T-helper 2 cell treated with Interferon-gamma antibody and Interleukin-4, amounts not matched to agents 5 μg/mL and 100 μg/mL, for 36 hours (primary cell): ENCODE measurements around the gene IL1RAPL1.
"Not testable (repeated sequence)": the region's sequence is repeated elsewhere in the genome, so short reads cannot be mapped to it uniquely, and the experiment has no call there.

ENCODE experiments used
- DNase-seq: peaks from one replicate; pipeline ENCODE4 v3.0.0; 2021; ENCODE audit warnings: low spot score
- H3K27ac Mint-ChIP-seq: one replicate; pipeline ENCODE4 v1.8.0; 2021; ENCODE audit warnings: mild to moderate bottlenecking, mixed read lengths
- H3K27me3 Mint-ChIP-seq: one replicate; pipeline ENCODE4 v1.8.0; 2021; ENCODE audit warnings: low read depth, mixed read lengths
- H3K36me3 Mint-ChIP-seq: one replicate; pipeline ENCODE4 v1.8.0; 2021; ENCODE audit warnings: low read depth, mixed read lengths
- H3K4me1 Mint-ChIP-seq: one replicate; pipeline ENCODE4 v1.8.0; 2021; ENCODE audit warnings: low read depth, mixed read lengths
- H3K4me3 Mint-ChIP-seq: one replicate; pipeline ENCODE4 v1.8.0; 2022; ENCODE audit warnings: mild to moderate bottlenecking, moderate library complexity, mixed read lengths
- H3K9me3 Mint-ChIP-seq: one replicate; pipeline ENCODE4 v1.8.0; 2021; ENCODE audit warnings: mixed read lengths

IL1RAPL1 gene

DNA sequence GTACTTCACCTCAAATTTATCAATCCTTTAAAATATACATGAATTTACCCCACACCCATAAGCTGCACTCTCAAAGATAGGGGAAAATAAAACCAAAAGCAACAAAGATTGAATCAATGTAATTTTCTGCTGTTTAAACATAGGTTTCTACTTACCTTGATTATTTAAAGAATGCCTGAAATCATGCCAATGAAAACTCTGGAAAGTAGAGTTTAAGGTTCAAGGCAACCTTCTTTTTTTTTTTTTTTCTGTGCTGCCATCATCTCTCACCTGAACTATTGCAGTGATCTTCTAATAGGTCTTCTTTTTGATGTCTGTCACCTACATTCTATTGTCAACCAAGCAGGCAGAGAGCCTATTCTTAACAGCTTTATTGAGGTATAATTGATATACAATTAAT is 682.1 kb downstream of the IL1RAPL1 start:
- no peaks in the 10 kb centered on the region for H3K36me3 Mint-ChIP-seq

DNA sequence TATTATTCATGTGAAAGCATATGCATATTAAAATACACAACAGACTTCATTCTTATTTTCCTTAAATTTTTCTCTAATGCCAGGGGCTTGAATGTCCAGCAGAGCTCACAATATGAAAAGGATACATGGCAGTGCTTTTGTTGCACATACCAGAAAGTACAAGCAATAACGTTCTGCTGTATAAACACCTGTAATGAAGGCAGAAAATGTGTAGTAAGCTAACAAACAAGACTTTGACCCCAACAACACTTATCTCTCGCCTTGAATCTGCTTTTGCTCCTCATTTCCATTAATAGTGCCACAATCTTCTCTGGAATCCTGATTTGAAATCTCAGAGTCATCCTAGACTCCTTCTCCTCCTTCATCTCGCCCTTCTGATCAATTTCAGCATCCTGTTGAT is 687.3 kb downstream of the IL1RAPL1 start:
- no peaks in the 10 kb centered on the region for H3K27me3 Mint-ChIP-seq
- H3K4me3 Mint-ChIP-seq = no peak overlapping the region
- H3K4me1 Mint-ChIP-seq = no peaks in the 10 kb centered on the region
- H3K27ac Mint-ChIP-seq = no peak overlapping the region
- peaks cover 4% of the 10 kb centered on the region for H3K9me3 Mint-ChIP-seq
- DNase-seq = no peak
- no peaks in the 10 kb centered on the region for H3K36me3 Mint-ChIP-seq

More for the DNA sequence above, 682.1 kb downstream of the IL1RAPL1 start:
- no peak for DNase-seq
- no peak overlapping the region for H3K4me3 Mint-ChIP-seq
- H3K4me1 Mint-ChIP-seq = no peaks in the 10 kb centered on the region
- H3K27ac Mint-ChIP-seq = no peak overlapping the region
- H3K9me3 Mint-ChIP-seq = no peaks in the 10 kb centered on the region
- no peaks in the 10 kb centered on the region for H3K27me3 Mint-ChIP-seq

GRCh38 chrX:29275928-29276327 is 688.7 kb downstream of the IL1RAPL1 start:
- no peaks in the 10 kb centered on the region for H3K27me3 Mint-ChIP-seq
- no peak overlapping the region for H3K27ac Mint-ChIP-seq
- no peaks in the 10 kb centered on the region for H3K36me3 Mint-ChIP-seq
- H3K4me1 Mint-ChIP-seq = no peaks in the 10 kb centered on the region
- DNase-seq = no peak
- H3K4me3 Mint-ChIP-seq = no peak overlapping the region
- peaks cover 4% of the 10 kb centered on the region for H3K9me3 Mint-ChIP-seq

- Mint-ChIP-seq H3K36me3 (no peaks in the 10 kb centered on the region), H3K27ac (no peak overlapping the region)
Observed at GRCh38 chrX:29281078-29281742, 694.0 kb downstream of the IL1RAPL1 start.

DNA sequence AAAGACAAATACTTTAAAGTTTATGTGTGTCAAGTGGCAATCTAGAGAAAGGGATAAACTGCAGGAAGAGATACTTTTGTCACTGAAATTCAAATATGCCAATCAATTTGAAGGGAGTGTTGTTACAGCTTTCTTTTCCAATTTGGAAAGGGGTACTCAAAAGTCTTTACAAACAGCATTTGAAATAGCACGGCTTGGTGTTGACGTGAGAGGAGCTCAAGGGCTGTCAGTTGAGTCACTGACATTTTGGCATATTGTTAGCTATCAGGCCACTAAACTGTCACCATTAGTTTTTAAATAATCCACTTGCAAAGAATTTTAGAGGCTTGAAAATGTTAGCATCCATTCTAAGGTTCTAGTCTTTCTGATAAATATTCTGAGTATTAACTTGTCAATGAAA is 698.4 kb downstream of the IL1RAPL1 start:
- Mint-ChIP-seq H3K36me3 (no peaks in the 10 kb centered on the region), H3K27ac (no peak overlapping the region)

More at GRCh38 chrX:29281078-29281742, 694.0 kb downstream of the IL1RAPL1 start:
- no peak overlapping the region for H3K4me3 Mint-ChIP-seq
- peaks cover 7% of the 10 kb centered on the region for H3K9me3 Mint-ChIP-seq
- H3K4me1 Mint-ChIP-seq = no peaks in the 10 kb centered on the region
- DNase-seq = no peak
- no peaks in the 10 kb centered on the region for H3K27me3 Mint-ChIP-seq

GRCh38 chrX:29295987-29296680 is 708.9 kb downstream of the IL1RAPL1 start:
- no peaks in the 10 kb centered on the region for H3K4me1 Mint-ChIP-seq
- no peaks in the 10 kb centered on the region for H3K27me3 Mint-ChIP-seq
- no peaks in the 10 kb centered on the region for H3K9me3 Mint-ChIP-seq
- no peak for DNase-seq
- no peak overlapping the region for H3K27ac Mint-ChIP-seq
- no peak overlapping the region for H3K4me3 Mint-ChIP-seq
- no peaks in the 10 kb centered on the region for H3K36me3 Mint-ChIP-seq

More for the DNA sequence above, 698.4 kb downstream of the IL1RAPL1 start:
- peaks cover 4% of the 10 kb centered on the region for H3K9me3 Mint-ChIP-seq
- no peaks in the 10 kb centered on the region for H3K27me3 Mint-ChIP-seq
- no peak overlapping the region for H3K4me3 Mint-ChIP-seq
- no peaks in the 10 kb centered on the region for H3K4me1 Mint-ChIP-seq
- no peak for DNase-seq

GRCh38 chrX:29297171-29297800 is 710.0 kb downstream of the IL1RAPL1 start:
- Mint-ChIP-seq H3K27me3 (no peaks in the 10 kb centered on the region), H3K27ac (no peak overlapping the region), H3K4me1 (no peaks in the 10 kb centered on the region), H3K4me3 (no peak overlapping the region), H3K36me3 (no peaks in the 10 kb centered on the region), H3K9me3 (peaks cover 5% of the 10 kb centered on the region)
- no peak for DNase-seq

DNA sequence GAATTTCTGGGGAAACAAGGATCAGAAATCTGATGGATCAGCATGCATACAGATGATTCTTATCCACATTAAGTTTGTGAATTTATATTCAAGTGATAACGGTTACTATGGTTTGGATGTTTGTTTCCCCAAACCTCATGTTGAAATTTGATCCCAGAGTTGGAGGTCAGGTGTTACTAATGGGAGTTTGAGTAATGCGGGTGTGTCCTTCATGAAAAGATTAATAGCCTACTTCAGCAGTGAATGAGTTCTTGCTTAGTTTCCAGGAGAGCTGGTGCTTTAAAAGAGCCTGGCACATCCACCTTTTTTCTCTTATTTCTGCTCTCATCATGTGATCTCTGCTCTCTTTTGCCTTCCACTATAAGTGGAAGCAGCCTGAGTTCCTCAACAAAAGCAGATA is 712.4 kb downstream of the IL1RAPL1 start:
- no peaks in the 10 kb centered on the region for H3K36me3 Mint-ChIP-seq
- no peak overlapping the region for H3K4me3 Mint-ChIP-seq
- peaks cover 9% of the 10 kb centered on the region for H3K9me3 Mint-ChIP-seq
- no peak for DNase-seq
- H3K27ac Mint-ChIP-seq = no peak overlapping the region
- no peaks in the 10 kb centered on the region for H3K27me3 Mint-ChIP-seq
- H3K4me1 Mint-ChIP-seq = no peaks in the 10 kb centered on the region

DNA sequence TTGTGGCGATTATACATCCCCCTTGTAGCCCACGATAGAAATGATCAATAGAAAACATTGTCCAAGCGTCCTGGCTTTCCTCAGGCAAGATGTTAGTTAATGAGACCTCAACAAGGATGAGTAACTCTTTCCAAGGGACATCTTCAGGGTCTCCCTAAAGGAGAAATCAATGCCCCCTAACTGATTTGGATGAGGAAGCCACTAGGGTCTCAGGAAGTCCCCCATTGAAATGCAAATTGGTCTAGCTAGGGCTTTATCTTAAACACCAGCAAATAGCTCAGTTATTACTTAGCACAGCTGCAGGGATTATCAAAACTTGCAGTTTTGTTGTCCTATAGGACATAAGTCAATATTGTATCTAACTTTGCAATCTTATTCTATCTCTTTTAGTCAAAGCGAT is 721.5 kb downstream of the IL1RAPL1 start:
- H3K4me1 Mint-ChIP-seq = no peaks in the 10 kb centered on the region
- no peak overlapping the region for H3K27ac Mint-ChIP-seq
- no peaks in the 10 kb centered on the region for H3K27me3 Mint-ChIP-seq
- peaks cover 6% of the 10 kb centered on the region for H3K9me3 Mint-ChIP-seq
- H3K36me3 Mint-ChIP-seq = no peaks in the 10 kb centered on the region
- no peak for DNase-seq
- H3K4me3 Mint-ChIP-seq = no peak overlapping the region

- no peak for DNase-seq
- Mint-ChIP-seq H3K36me3 (no peaks in the 10 kb centered on the region), H3K4me3 (no peak overlapping the region), H3K27ac (no peak overlapping the region), H3K9me3 (peaks cover 5% of the 10 kb centered on the region), H3K27me3 (no peaks in the 10 kb centered on the region), H3K4me1 (no peaks in the 10 kb centered on the region)
Observed at GRCh38 chrX:29315931-29316330, 728.7 kb downstream of the IL1RAPL1 start.

- H3K27me3 Mint-ChIP-seq = no peaks in the 10 kb centered on the region
- no peaks in the 10 kb centered on the region for H3K4me1 Mint-ChIP-seq
- no peaks in the 10 kb centered on the region for H3K36me3 Mint-ChIP-seq
- no peak overlapping the region for H3K4me3 Mint-ChIP-seq
- peaks cover 8% of the 10 kb centered on the region for H3K9me3 Mint-ChIP-seq
- DNase-seq = no peak
- H3K27ac Mint-ChIP-seq = no peak overlapping the region
Observed at GRCh38 chrX:29318012-29318411, 730.8 kb downstream of the IL1RAPL1 start.

DNA sequence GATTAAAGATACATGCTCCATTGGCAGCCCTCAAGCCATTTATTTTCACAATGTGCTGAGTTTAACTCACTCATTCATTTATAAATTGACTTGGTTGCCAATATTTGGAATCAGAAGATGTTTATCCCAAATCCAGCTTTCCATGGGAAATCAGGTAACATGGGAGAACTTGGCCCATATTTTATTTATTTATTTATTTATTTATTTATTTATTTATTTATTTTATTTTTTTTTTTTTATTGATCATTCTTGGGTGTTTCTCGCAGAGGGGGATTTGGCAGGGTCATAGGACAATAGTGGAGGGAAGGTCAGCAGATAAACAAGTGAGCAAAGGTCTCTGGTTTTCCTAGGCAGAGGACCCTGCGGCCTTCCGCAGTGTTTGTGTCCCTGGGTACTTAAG is 745.2 kb downstream of the IL1RAPL1 start:
- not testable (repeated sequence) for H3K9me3 Mint-ChIP-seq, H3K4me1 Mint-ChIP-seq, H3K4me3 Mint-ChIP-seq, DNase-seq, H3K27me3 Mint-ChIP-seq, H3K27ac Mint-ChIP-seq, H3K36me3 Mint-ChIP-seq

DNA sequence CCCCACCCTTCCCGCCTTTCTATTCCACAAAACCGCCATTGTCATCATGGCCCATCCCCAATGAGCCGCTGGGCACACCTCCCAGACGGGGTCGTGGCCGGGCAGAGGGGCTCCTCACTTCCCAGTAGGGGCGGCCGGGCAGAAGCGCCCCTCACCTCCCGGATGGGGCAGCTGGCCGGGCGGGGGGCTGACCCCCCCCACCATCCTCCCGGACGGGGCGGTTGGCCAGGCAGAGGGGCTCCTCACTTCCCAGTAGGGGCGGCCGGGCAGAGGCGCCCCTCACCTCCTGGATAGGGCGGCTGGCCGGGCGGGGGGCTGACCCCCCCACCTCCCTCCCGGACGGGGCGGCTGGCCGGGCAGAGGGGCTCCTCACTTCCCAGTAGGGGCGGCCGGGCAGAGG is 745.8 kb downstream of the IL1RAPL1 start:
- not testable (repeated sequence) for H3K9me3 Mint-ChIP-seq, H3K4me1 Mint-ChIP-seq, H3K36me3 Mint-ChIP-seq, H3K4me3 Mint-ChIP-seq, DNase-seq, H3K27me3 Mint-ChIP-seq, H3K27ac Mint-ChIP-seq

DNA sequence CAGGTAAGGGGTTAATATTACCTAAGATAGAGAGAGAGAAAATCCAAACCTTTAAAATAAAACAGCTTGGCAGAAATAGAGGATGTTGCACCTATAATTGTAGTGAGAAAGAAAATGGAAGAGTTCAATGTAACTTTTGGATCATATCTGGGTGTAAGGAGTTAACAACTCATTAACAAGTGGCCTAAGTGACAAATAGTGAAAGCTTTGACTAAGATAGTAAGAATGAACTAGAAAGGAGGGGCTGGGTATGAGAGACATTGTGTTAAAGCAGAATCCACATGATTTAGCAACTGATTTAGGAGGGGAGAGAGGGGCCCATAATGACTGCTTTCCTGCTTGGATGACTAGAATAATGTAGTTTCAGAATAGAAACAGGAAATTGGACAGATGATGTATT is 761.0 kb downstream of the IL1RAPL1 start:
- no peaks in the 10 kb centered on the region for H3K36me3 Mint-ChIP-seq
- no peaks in the 10 kb centered on the region for H3K27me3 Mint-ChIP-seq
- H3K4me3 Mint-ChIP-seq = no peak overlapping the region
- H3K4me1 Mint-ChIP-seq = no peaks in the 10 kb centered on the region
- H3K27ac Mint-ChIP-seq = no peak overlapping the region
- DNase-seq = no peak
- H3K9me3 Mint-ChIP-seq = peaks cover 6% of the 10 kb centered on the region
